Gastrocnemius medialis (tissue), 4 donors: ENCODE measurements around the gene CUX1.

ENCODE experiments used
- POLR2A ChIP-seq, 2 donors: fragments of 450-650 bp; IDR thresholded peaks; one replicate each; pipeline ENCODE4 v1.6.1; 2017; ENCODE audit warnings: antibody characterized with exemption in 2 of 2, mild to moderate bottlenecking in 2 of 2, moderate library complexity in 2 of 2
- TF ChIP-seq, protein P1 (sequence below), 5 experiments: fragments of 450-650 bp in 3 of 5; fragments of 200-600 bp in 2 of 5; sonication (generic) in 2 of 5; IDR thresholded peaks in 4 of 5; conservative IDR thresholded peaks in 1 of 5; 1 replicate in 4 of 5; 2 replicates in 1 of 5; pipeline ENCODE4 v1.5.1; 2016 to 2019; ENCODE audit warnings: antibody characterized with exemption in 5 of 5, mild to moderate bottlenecking in 3 of 5, moderate library complexity in 3 of 5

DNA sequence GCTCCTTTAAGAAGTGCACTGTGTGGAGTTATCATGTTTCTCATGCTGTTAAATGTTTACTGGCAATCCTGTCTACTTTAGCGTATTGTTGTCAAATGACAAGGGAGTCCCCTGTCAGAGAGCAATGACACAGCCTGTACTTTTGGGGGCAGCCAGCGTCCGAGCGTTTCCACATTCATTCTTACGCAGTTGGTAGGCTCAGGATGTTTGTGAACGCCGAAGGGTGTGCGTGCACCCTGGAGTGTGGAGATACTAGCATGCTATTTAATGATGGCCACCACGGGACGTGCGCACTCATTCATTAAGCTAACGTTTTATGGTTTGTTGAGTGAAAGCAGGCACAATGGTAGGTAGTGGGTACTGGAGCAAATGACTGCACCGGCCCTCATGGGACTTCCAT lies 48.0 kb downstream of the CUX1 start:
- peak; percentile 25 to 62 for TF ChIP-seq POLR2A (IDR thresholded peaks at IDR 0.05)
- TF ChIP-seq, protein P1, sequence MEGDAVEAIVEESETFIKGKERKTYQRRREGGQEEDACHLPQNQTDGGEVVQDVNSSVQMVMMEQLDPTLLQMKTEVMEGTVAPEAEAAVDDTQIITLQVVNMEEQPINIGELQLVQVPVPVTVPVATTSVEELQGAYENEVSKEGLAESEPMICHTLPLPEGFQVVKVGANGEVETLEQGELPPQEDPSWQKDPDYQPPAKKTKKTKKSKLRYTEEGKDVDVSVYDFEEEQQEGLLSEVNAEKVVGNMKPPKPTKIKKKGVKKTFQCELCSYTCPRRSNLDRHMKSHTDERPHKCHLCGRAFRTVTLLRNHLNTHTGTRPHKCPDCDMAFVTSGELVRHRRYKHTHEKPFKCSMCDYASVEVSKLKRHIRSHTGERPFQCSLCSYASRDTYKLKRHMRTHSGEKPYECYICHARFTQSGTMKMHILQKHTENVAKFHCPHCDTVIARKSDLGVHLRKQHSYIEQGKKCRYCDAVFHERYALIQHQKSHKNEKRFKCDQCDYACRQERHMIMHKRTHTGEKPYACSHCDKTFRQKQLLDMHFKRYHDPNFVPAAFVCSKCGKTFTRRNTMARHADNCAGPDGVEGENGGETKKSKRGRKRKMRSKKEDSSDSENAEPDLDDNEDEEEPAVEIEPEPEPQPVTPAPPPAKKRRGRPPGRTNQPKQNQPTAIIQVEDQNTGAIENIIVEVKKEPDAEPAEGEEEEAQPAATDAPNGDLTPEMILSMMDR (IDR thresholded peaks at IDR 0.05 in 4 of 5, conservative IDR thresholded peaks at IDR 0.05 in 1 of 5) = no peak
